Keratinocyte (primary cell): ENCODE results near the gene NME7. TPM values are rescaled to one million over a fixed set of nuclear protein-coding genes. Genes with fewer than 3 reads are reported as not detected.

Experiments used
- DNase-seq: peaks from one replicate; pipeline ENCODE4 v3.0.0-alpha.2; 2011; ENCODE audit warnings: low read depth, missing footprints, low spot score
- FAIRE-seq: peaks from 2 replicates; lab custom pipeline; 2011; peaks lifted over from hg19 to GRCh38; lab: Jason Lieb, UNC
- H2AFZ ChIP-seq: 2 replicates; pipeline ENCODE4 v1.6.0; 2012; ENCODE audit warnings: low read length, control low read depth, inconsistent platforms; ENCODE audit not compliant: control insufficient read depth
- H3K27ac ChIP-seq: 2 replicates; pipeline ENCODE4 v1.5.1; 2011; ENCODE audit warnings: low read length; ENCODE audit not compliant: control insufficient read depth, insufficient read depth
- H3K27me3 ChIP-seq: 3 replicates; pipeline ENCODE4 v1.6.0; 2011; ENCODE audit warnings: low read length; ENCODE audit not compliant: control insufficient read depth, insufficient read depth; ENCODE audit errors: extremely low read depth
- H3K36me3 ChIP-seq, 2 experiments: 2 replicates in 1 of 2; 3 replicates in 1 of 2; pipeline ENCODE4 v1.5.1; 2011; ENCODE audit warnings: low read length in 2 of 2, mild to moderate bottlenecking in 1 of 2; ENCODE audit not compliant: control insufficient read depth in 2 of 2, insufficient read depth in 2 of 2; ENCODE audit errors: extremely low read depth in 1 of 2
- H3K4me1 ChIP-seq: 3 replicates; pipeline ENCODE4 v1.5.1; 2011; ENCODE audit warnings: low read length; ENCODE audit not compliant: control insufficient read depth, insufficient read depth; ENCODE audit errors: extremely low read depth
- H3K4me2 ChIP-seq: 3 replicates; pipeline ENCODE4 v1.6.0; 2011; ENCODE audit warnings: low read depth, low read length; ENCODE audit not compliant: control insufficient read depth, insufficient read depth; ENCODE audit errors: extremely low read depth
- H3K4me3 ChIP-seq, 3 experiments: fragments of 200-600 bp in 1 of 3; sonication (generic) in 1 of 3; 2 replicates in 2 of 3; 3 replicates in 1 of 3; pipeline ENCODE4 v1.5.1; 2011 to 2016; ENCODE audit warnings: low read length in 3 of 3, mild to moderate bottlenecking in 3 of 3, control low read depth in 2 of 3, inconsistent platforms in 1 of 3, low read depth in 1 of 3, mixed read lengths in 1 of 3, mixed run types in 1 of 3, moderate library complexity in 1 of 3; ENCODE audit not compliant: control insufficient read depth in 2 of 3, insufficient read depth in 2 of 3; ENCODE audit errors: extremely low read depth in 1 of 3
- H3K79me2 ChIP-seq: 2 replicates; pipeline ENCODE4 v1.6.0; 2012; ENCODE audit warnings: low read length; ENCODE audit not compliant: control insufficient read depth, insufficient read depth
- H3K9ac ChIP-seq: 3 replicates; pipeline ENCODE4 v1.6.0; 2011; ENCODE audit warnings: low read length; ENCODE audit not compliant: control insufficient read depth, insufficient read depth; ENCODE audit errors: extremely low read depth
- H3K9me1 ChIP-seq: 3 replicates; pipeline ENCODE4 v1.6.0; 2011; ENCODE audit warnings: low read length; ENCODE audit not compliant: control insufficient read depth, insufficient read depth; ENCODE audit errors: extremely low read depth
- H3K9me3 ChIP-seq: 2 replicates; pipeline ENCODE4 v1.5.1; 2012; ENCODE audit warnings: low read depth, low read length; ENCODE audit not compliant: control insufficient read depth
- H4K20me1 ChIP-seq: 3 replicates; pipeline ENCODE4 v1.6.0; 2011; ENCODE audit warnings: low read length; ENCODE audit not compliant: control insufficient read depth, insufficient read depth; ENCODE audit errors: extremely low read depth
- CTCF ChIP-seq, 3 experiments: IDR thresholded peaks in 1 of 3; conservative IDR thresholded peaks in 1 of 3; optimal IDR thresholded peaks in 1 of 3; 2 replicates in 2 of 3; 3 replicates in 1 of 3; pipeline versions ENCODE3 to v1.5.1; 2011; ENCODE audit warnings: low read length in 3 of 3, mild to moderate bottlenecking in 3 of 3, moderate library complexity in 2 of 3, control low read depth in 1 of 3, inconsistent platforms in 1 of 3; ENCODE audit not compliant: insufficient read depth in 2 of 3; ENCODE audit errors: extremely low read depth in 1 of 3
- EZH2 ChIP-seq: IDR thresholded peaks from one replicate; pipeline ENCODE4 v1.6.1; 2012; ENCODE audit warnings: inconsistent platforms, mild to moderate bottlenecking, low read length, moderate library complexity
- dilution Hi-C: fragments of 300-500 bp; cut with MboI; formaldehyde crosslinking; loops from one replicate; pipeline ENCODE4 v1.7.0; 2020; ENCODE audit warnings: low sequenced_read_pairs; ENCODE audit not compliant: extremely low pct_ligation_motif_present
- polyA plus RNA-seq, 5 experiments: library from polyadenylated mRNA; depleted of rRNA in 3 of 5; stranded (reverse) in 3 of 5; stranded (forward) in 1 of 5; unstranded in 1 of 5; fragments of >200 nt; gene quantifications; 1 replicate in 1 of 5; 2 replicates in 3 of 5; 3 replicates in 1 of 5; pipeline versions ENCODE4 v1.2.1 to v1.2.3, GENCODE V29; 2011 to 2012; ENCODE audit warnings: missing spikeins in 2 of 5, low read depth in 1 of 5, low replicate concordance in 1 of 5

NME7 gene
- polyA plus RNA-seq, 1 donor (not counting 4 experiments of a cell fraction or from before 2014, with no cell fraction given), result 52.9 TPM

- Histone ChIP-seq H3K9me3 (no peaks in the 10 kb centered on the region), H3K9ac (no peak overlapping the region), H3K27ac (no peak overlapping the region), H4K20me1 (no peaks in the 10 kb centered on the region), H3K36me3 (no peaks in the 10 kb centered on the region), H3K79me2 (peaks cover 14% of the 10 kb centered on the region), H3K9me1 (no peaks in the 10 kb centered on the region), H3K4me2 (no peak overlapping the region), H3K4me1 (no peaks in the 10 kb centered on the region), H3K4me3 (no peak overlapping the region), H3K27me3 (no peaks in the 10 kb centered on the region), H2AFZ (no peak overlapping the region)
- dilution Hi-C loops, result no loop called here
- no peak for TF ChIP-seq CTCF (optimal IDR thresholded peaks at IDR 0.05 in 1 of 3, IDR thresholded peaks at IDR 0.05 in 1 of 3, conservative IDR thresholded peaks at IDR 0.05 in 1 of 3; ENCODE audit: extremely low read depth in 1 of 3, insufficient read depth in 2 of 3, low read length in 3 of 3)
- TF ChIP-seq EZH2, result no peak
- DNase-seq, result no peak
- FAIRE-seq, result no peak
These were observed 19.8 kb downstream of the NME7 start for GRCh38 chr1:169347688-169348382.

- H4K20me1 ChIP-seq, result no peaks in the 10 kb centered on the region
These were observed 21.5 kb downstream of the NME7 start for GRCh38 chr1:169346036-169346589.

More at GRCh38 chr1:169346036-169346589, 21.5 kb downstream of the NME7 start:
- Histone ChIP-seq H3K27me3 (no peaks in the 10 kb centered on the region), H3K79me2 (peaks cover 6% of the 10 kb centered on the region), H3K36me3 (peaks cover 0 to 1% of the 10 kb centered on the region in 2 experiments), H3K9me3 (no peaks in the 10 kb centered on the region), H3K27ac (no peak overlapping the region), H2AFZ (no peak overlapping the region), H3K9me1 (no peaks in the 10 kb centered on the region), H3K4me1 (no peaks in the 10 kb centered on the region), H3K9ac (no peak overlapping the region), H3K4me3 (no peak overlapping the region), H3K4me2 (no peak overlapping the region)
- dilution Hi-C loops, result no loop called here
- DNase-seq (no peak), FAIRE-seq (no peak)
- no peak for TF ChIP-seq CTCF (optimal IDR thresholded peaks at IDR 0.05 in 1 of 3, IDR thresholded peaks at IDR 0.05 in 1 of 3, conservative IDR thresholded peaks at IDR 0.05 in 1 of 3; ENCODE audit: extremely low read depth in 1 of 3, insufficient read depth in 2 of 3, low read length in 3 of 3)
- no peak for TF ChIP-seq EZH2
